K562 (cell line): ENCODE data around the gene LBHD1. TPM values are rescaled to one million over a fixed set of nuclear protein-coding genes. Genes with fewer than 3 reads are reported as not detected.
A peak's percentile ranks its signal among the peaks of the same experiment; 100 is the strongest.

Experiments used
- BHLHE40 ChIP-seq: IDR thresholded peaks from 2 replicates; pipeline ENCODE4 v1.6.1; 2011; ENCODE audit warnings: low read length, improper control_type of control experiment
- BRD4 ChIP-seq: fragments of 200-600 bp; sonication (generic); IDR thresholded peaks from 2 replicates; pipeline ENCODE4 v1.6.1; 2017; ENCODE audit warnings: inconsistent platforms
- FOXJ2 ChIP-seq: fragments of 200-800 bp; sonication (Bioruptor generic); IDR thresholded peaks from 2 replicates; pipeline ENCODE4 v1.6.1; 2016; ENCODE audit warnings: missing genetic modification characterization, missing compliant biosample characterization
- GABPB1 ChIP-seq: sonication (generic); formaldehyde crosslinking; IDR thresholded peaks from 2 replicates; pipeline ENCODE4 v1.8.0; 2022; ENCODE audit warnings: mild to moderate bottlenecking, missing genetic modification reagents
- HDAC6 ChIP-seq: IDR thresholded peaks from 2 replicates; pipeline ENCODE4 v1.6.1; 2012; ENCODE audit warnings: low read depth, mild to moderate bottlenecking, control low read depth, inconsistent platforms, low read length, moderate library complexity
- NELFE ChIP-seq: IDR thresholded peaks from 2 replicates; pipeline ENCODE4 v1.6.1; 2011; ENCODE audit warnings: mild to moderate bottlenecking; ENCODE audit not compliant: insufficient read depth, insufficient read length
- RBM17 ChIP-seq: fragments of 200-400 bp; formaldehyde crosslinking; IDR thresholded peaks from 2 replicates; pipeline ENCODE4 v1.6.1; 2017; ENCODE audit warnings: low read depth, mild to moderate bottlenecking, low read length, borderline replicate concordance
- ZFPM2 ChIP-seq: fragments of 250-450 bp; sonication (Bioruptor Pico); IDR thresholded peaks from 2 replicates; pipeline ENCODE4 v1.5.1; 2022; ENCODE audit warnings: mild to moderate bottlenecking
- ZNF766 ChIP-seq: fragments of 200-800 bp; sonication (Bioruptor generic); conservative IDR thresholded peaks from 2 replicates; pipeline ENCODE4 v1.6.1; 2016; ENCODE audit warnings: missing genetic modification characterization, missing compliant biosample characterization
- polyA plus RNA-seq, 8 experiments: library from polyadenylated mRNA; depleted of rRNA in 4 of 8; stranded (reverse) in 5 of 8; unstranded in 3 of 8; fragments of >200 nt; fragmentation: Nextera tagmentation in 2 of 8; fragmentation: Illumina TruSeq in 1 of 8; extraction: Ambion mirVana in 2 of 8; extraction: Trizol in 1 of 8; gene quantifications; 2 replicates each; pipeline versions ENCODE4 v1.2.1 to v1.2.3, GENCODE V29; 2011 to 2014; ENCODE audit warnings: inconsistent platforms in 1 of 8, missing spikeins in 1 of 8
- total RNA-seq, 7 experiments: library from RNA; depleted of rRNA in 6 of 7; stranded (reverse); fragments of >200 nt in 6 of 7; fragmentation: Illumina TruSeq in 2 of 7; extraction: Trizol in 2 of 7; gene quantifications; 2 replicates each; pipeline versions ENCODE4 v1.2.1 to v1.2.3, GENCODE V29; 2011 to 2021; ENCODE audit warnings: low replicate concordance in 1 of 7
- TF ChIP-seq, protein P1 (sequence below), 2 experiments: fragments of 450-650 bp; IDR thresholded peaks; 2 replicates each; pipeline ENCODE4 v1.6.1; 2016; ENCODE audit warnings: mild to moderate bottlenecking in 2 of 2, borderline replicate concordance in 1 of 2, low read depth in 1 of 2, moderate library complexity in 1 of 2
- TF ChIP-seq, protein P2 (sequence below): fragments of 250-450 bp; sonication (Bioruptor Pico); IDR thresholded peaks from 2 replicates; pipeline ENCODE4 v1.5.0; 2020; ENCODE audit warnings: mild to moderate bottlenecking
- TF ChIP-seq, protein P3 (sequence below): fragments of 250-450 bp; sonication (Bioruptor Pico); IDR thresholded peaks from 2 replicates; pipeline ENCODE4 v1.8.0; 2022; ENCODE audit warnings: inconsistent platforms, mild to moderate bottlenecking, moderate library complexity, borderline replicate concordance

The LBHD1 gene
- total and polyA plus RNA-seq, 9 of the 15 experiments (the other 6 are each of a cell fraction or from before 2014, with no cell fraction given), result 2.6 to 28.0 (median 12.5) TPM

DNA sequence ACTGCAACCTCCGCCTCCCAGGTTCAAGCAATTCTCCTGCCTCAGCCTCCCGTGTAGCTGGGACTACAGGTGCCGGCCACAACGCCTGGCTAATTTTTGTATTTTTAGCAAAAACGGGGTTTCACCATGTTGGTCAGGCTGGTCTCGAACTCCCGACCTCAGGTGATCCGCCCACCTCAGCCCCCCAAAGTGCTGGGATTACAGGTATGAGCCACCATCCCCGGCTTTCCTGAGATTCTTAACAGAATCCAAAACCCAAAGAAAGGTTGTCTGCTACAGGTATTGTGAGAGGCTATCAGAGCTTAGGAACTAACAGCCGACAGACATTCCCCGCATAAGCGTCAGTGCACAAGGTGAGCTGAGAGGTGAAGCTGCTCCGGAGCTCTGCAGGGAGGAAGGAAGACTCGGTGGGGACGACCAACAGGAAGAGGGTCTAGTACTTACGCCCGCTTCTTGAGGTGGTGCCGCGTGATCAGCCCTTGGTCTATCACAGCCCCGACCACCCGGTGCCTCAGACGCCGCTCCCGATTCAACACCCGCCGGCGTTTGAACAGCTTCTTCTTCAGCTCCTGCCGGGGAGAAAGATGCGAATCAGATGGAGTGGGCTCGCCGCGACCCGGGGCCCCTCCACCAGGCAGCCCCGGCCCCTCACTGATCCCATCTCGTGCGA is 7.5 kb downstream of the LBHD1 start (continued):
- TF ChIP-seq, protein P1, sequence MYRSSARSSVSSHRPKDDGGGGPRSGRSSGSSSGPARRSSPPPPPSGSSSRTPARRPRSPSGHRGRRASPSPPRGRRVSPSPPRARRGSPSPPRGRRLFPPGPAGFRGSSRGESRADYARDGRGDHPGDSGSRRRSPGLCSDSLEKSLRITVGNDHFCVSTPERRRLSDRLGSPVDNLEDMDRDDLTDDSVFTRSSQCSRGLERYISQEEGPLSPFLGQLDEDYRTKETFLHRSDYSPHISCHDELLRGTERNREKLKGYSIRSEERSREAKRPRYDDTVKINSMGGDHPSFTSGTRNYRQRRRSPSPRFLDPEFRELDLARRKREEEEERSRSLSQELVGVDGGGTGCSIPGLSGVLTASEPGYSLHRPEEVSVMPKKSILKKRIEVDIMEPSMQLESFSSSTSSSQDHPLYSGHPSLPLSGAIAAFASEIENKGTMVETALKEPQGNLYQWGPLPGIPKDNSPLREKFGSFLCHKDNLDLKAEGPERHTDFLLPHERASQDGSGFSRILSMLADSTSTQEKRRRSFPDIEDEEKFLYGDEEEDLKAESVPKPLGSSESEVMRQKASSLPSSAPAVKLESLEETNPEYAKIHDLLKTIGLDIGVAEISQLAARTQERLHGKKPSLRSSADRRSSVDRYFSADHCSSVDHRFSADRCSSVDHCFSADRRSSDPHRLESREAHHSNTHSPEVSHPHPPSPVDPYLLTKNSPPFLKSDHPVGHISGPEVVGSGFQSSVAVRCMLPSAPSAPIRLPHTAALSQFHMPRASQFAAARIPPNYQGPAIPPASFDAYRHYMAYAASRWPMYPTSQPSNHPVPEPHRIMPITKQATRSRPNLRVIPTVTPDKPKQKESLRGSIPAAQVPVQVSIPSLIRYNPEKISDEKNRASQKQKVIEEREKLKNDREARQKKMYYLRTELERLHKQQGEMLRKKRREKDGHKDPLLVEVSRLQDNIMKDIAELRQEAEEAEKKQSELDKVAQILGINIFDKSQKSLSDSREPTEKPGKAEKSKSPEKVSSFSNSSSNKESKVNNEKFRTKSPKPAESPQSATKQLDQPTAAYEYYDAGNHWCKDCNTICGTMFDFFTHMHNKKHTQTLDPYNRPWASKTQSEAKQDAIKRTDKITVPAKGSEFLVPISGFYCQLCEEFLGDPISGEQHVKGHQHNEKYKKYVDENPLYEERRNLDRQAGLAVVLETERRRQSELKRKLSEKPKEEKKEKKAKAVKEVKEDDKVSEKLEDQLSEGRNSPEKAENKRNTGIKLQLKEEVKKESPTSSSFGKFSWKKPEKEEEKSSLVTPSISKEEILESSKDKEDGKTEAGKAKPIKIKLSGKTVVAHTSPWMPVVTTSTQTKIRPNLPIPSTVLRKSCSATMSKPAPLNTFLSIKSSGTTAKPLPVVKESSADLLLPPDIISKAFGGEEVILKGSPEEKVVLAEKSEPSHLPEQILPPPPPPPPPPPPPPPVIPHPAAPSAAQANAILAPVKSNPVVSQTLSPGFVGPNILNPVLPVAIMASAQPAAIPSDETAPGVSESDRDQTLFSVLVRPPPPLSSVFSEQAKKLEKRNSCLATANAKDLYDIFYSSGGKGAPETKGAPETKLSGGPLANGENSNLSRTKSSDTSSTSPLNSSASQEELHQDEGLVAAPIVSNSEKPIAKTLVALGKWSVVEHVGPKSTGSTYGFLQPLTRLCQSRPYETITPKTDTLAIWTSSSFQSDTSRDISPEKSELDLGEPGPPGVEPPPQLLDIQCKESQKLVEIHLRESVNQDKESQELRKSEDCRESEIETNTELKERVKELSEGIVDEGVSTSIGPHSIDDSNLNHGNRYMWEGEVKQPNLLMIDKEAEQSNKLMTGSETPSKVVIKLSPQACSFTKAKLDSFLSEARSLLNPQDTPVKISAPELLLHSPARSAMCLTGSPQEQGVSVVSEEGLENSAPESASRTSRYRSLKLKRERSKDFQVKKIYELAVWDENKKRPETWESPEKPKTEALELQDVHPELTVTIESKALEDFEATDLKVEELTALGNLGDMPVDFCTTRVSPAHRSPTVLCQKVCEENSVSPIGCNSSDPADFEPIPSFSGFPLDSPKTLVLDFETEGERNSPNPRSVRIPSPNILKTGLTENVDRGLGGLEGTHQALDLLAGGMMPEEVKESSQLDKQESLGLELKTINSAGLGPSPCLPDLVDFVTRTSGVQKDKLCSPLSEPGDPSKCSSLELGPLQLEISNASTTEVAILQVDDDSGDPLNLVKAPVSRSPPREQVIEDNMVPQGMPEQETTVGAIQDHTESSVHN (IDR thresholded peaks at IDR 0.05; ENCODE audit: borderline replicate concordance in 1 of 2, low read depth in 1 of 2), result no peak
- no peak for TF ChIP-seq BRD4
- TF ChIP-seq, protein P2, sequence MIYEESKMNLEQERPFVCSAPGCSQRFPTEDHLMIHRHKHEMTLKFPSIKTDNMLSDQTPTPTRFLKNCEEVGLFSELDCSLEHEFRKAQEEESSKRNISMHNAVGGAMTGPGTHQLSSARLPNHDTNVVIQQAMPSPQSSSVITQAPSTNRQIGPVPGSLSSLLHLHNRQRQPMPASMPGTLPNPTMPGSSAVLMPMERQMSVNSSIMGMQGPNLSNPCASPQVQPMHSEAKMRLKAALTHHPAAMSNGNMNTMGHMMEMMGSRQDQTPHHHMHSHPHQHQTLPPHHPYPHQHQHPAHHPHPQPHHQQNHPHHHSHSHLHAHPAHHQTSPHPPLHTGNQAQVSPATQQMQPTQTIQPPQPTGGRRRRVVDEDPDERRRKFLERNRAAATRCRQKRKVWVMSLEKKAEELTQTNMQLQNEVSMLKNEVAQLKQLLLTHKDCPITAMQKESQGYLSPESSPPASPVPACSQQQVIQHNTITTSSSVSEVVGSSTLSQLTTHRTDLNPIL (CRISPR knock-in tag), result no peak
- TF ChIP-seq, protein P3, sequence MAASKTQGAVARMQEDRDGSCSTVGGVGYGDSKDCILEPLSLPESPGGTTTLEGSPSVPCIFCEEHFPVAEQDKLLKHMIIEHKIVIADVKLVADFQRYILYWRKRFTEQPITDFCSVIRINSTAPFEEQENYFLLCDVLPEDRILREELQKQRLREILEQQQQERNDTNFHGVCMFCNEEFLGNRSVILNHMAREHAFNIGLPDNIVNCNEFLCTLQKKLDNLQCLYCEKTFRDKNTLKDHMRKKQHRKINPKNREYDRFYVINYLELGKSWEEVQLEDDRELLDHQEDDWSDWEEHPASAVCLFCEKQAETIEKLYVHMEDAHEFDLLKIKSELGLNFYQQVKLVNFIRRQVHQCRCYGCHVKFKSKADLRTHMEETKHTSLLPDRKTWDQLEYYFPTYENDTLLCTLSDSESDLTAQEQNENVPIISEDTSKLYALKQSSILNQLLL (CRISPR knock-in tag), result no peak
- no peak for TF ChIP-seq ZFPM2
- TF ChIP-seq ZNF766 (CRISPR knock-in tag), result no peak
- TF ChIP-seq FOXJ2 (tag), result no peak
- TF ChIP-seq RBM17, result no peak
- TF ChIP-seq BHLHE40, result 0 out of 2 replicates have a peak, but pooled peaks have one; percentile 3
- no peak for TF ChIP-seq HDAC6
- no peak for TF ChIP-seq GABPB1 (CRISPR knock-in tag)
- no peak for TF ChIP-seq NELFE
